HepG2 (cell line): ENCODE data around the gene RFX2. TPM values are rescaled to one million over a fixed set of nuclear protein-coding genes. Genes with fewer than 3 reads are reported as not detected.
A peak's percentile ranks its signal among the peaks of the same experiment; 100 is the strongest.

ENCODE experiments used
- ATM ChIP-seq: fragments of 450-650 bp; IDR thresholded peaks from 2 replicates; pipeline ENCODE4 v1.7.1; 2017; ENCODE audit warnings: mild to moderate bottlenecking, borderline replicate concordance
- HNF4G ChIP-seq, 2 experiments: sonication (generic) in 1 of 2; formaldehyde crosslinking in 1 of 2; IDR thresholded peaks; 2 replicates each; pipeline versions ENCODE4 v1.4.0 to v1.6.1; 2011 to 2020; ENCODE audit warnings: borderline replicate concordance in 2 of 2, low read depth in 2 of 2, mild to moderate bottlenecking in 2 of 2, low read length in 1 of 2, missing genetic modification reagents in 1 of 2, moderate library complexity in 1 of 2
- HOXA9 ChIP-seq: sonication (generic); formaldehyde crosslinking; IDR thresholded peaks from 2 replicates; pipeline ENCODE4 v1.8.1; 2022; ENCODE audit warnings: missing genetic modification reagents, mild to moderate bottlenecking, moderate library complexity, borderline replicate concordance
- ISX ChIP-seq: sonication (generic); formaldehyde crosslinking; conservative IDR thresholded peaks from 2 replicates; pipeline ENCODE4 v1.5.0; 2020; ENCODE audit warnings: missing genetic modification reagents
- KLF13 ChIP-seq: sonication (generic); formaldehyde crosslinking; IDR thresholded peaks from 2 replicates; pipeline ENCODE4 v1.4.0; 2020; ENCODE audit warnings: mild to moderate bottlenecking, missing genetic modification reagents
- MXI1 ChIP-seq: IDR thresholded peaks from 3 replicates; pipeline ENCODE4 v1.6.1; 2012; ENCODE audit warnings: low read depth, low read length, inconsistent platforms, borderline replicate concordance
- MYC ChIP-seq: sonication (generic); formaldehyde crosslinking; IDR thresholded peaks from 2 replicates; pipeline ENCODE4 v1.9.0; 2021; ENCODE audit warnings: missing genetic modification reagents, borderline replicate concordance
- NCOA1 ChIP-seq: sonication (generic); formaldehyde crosslinking; IDR thresholded peaks from 2 replicates; pipeline ENCODE4 v1.9.0; 2021; ENCODE audit warnings: missing genetic modification reagents
- NFKB2 ChIP-seq: sonication (generic); formaldehyde crosslinking; IDR thresholded peaks from 2 replicates; pipeline ENCODE4 v1.4.0; 2020; ENCODE audit warnings: missing genetic modification reagents, borderline replicate concordance
- PRMT3 ChIP-seq: sonication (generic); formaldehyde crosslinking; IDR thresholded peaks from 2 replicates; pipeline ENCODE4 v1.8.1; 2022; ENCODE audit warnings: low read depth, mild to moderate bottlenecking, moderate library complexity, missing genetic modification reagents, borderline replicate concordance
- SAFB2 ChIP-seq: sonication (generic); formaldehyde crosslinking; IDR thresholded peaks from 2 replicates; pipeline ENCODE4 v1.5.1; 2020; ENCODE audit warnings: missing genetic modification reagents, low read depth, mild to moderate bottlenecking, borderline replicate concordance
- SSRP1 ChIP-seq: IDR thresholded peaks from 2 replicates; pipeline ENCODE4 v1.6.1; 2016; ENCODE audit warnings: control low read depth
- YEATS4 ChIP-seq: sonication (generic); formaldehyde crosslinking; IDR thresholded peaks from 2 replicates; pipeline ENCODE4 v1.4.0; 2020; ENCODE audit warnings: missing genetic modification reagents, borderline replicate concordance
- ZEB1 ChIP-seq: IDR thresholded peaks from 2 replicates; pipeline ENCODE4 v1.6.1; 2012; ENCODE audit warnings: mild to moderate bottlenecking, low read depth, inconsistent platforms; ENCODE audit not compliant: insufficient replicate concordance
- ZFP62 ChIP-seq: sonication (generic); formaldehyde crosslinking; IDR thresholded peaks from 2 replicates; pipeline ENCODE4 v1.4.0; 2020; ENCODE audit warnings: missing genetic modification reagents
- ZNF136 ChIP-seq: sonication (generic); formaldehyde crosslinking; IDR thresholded peaks from 2 replicates; pipeline ENCODE4 v1.8.1; 2022; ENCODE audit warnings: low read depth, mild to moderate bottlenecking, moderate library complexity, missing genetic modification reagents
- ZNF296 ChIP-seq: sonication (generic); formaldehyde crosslinking; conservative IDR thresholded peaks from 2 replicates; pipeline ENCODE4 v1.5.0; 2020; ENCODE audit warnings: mild to moderate bottlenecking, missing genetic modification reagents
- ZNF430 ChIP-seq: sonication (generic); formaldehyde crosslinking; IDR thresholded peaks from 2 replicates; pipeline ENCODE4 v1.9.0; 2021; ENCODE audit warnings: mild to moderate bottlenecking, missing genetic modification reagents
- ZNF570 ChIP-seq: sonication (generic); formaldehyde crosslinking; IDR thresholded peaks from 2 replicates; pipeline ENCODE4 v1.4.0; 2020; ENCODE audit warnings: mild to moderate bottlenecking, missing genetic modification reagents, borderline replicate concordance
- polyA plus RNA-seq, 8 experiments: library from polyadenylated mRNA; depleted of rRNA in 3 of 8; stranded (reverse) in 7 of 8; unstranded in 1 of 8; fragments of >200 nt; fragmentation: Illumina TruSeq in 4 of 8; extraction: Trizol in 4 of 8; gene quantifications; 2 replicates each; pipeline versions ENCODE4 v1.2.1 to v1.2.3, GENCODE V29; 2011 to 2016; ENCODE audit warnings: low read depth in 4 of 8, missing spikeins in 1 of 8, mixed read lengths in 1 of 8; ENCODE audit not compliant: insufficient read depth in 1 of 8
- total RNA-seq, 5 experiments: library from RNA; depleted of rRNA; stranded (reverse); fragments of >200 nt; fragmentation: Illumina TruSeq; extraction: Trizol; gene quantifications; 2 replicates each; pipeline ENCODE4 v1.2.3, GENCODE V29; 2016; ENCODE audit warnings: low read depth in 1 of 5
- TF ChIP-seq, protein P1 (sequence below): sonication (generic); formaldehyde crosslinking; IDR thresholded peaks from 2 replicates; pipeline ENCODE4 v1.4.0; 2020; ENCODE audit warnings: mild to moderate bottlenecking, missing genetic modification reagents
- TF ChIP-seq, protein P2 (sequence below): IDR thresholded peaks from 2 replicates; pipeline ENCODE4 v1.6.1; 2012; ENCODE audit warnings: inconsistent platforms
- TF ChIP-seq, protein P3 (sequence below): sonication (generic); formaldehyde crosslinking; IDR thresholded peaks from 2 replicates; pipeline ENCODE4 v1.4.0; 2020; ENCODE audit warnings: mild to moderate bottlenecking, low read depth, missing genetic modification reagents
- TF ChIP-seq, protein P4 (sequence below): sonication (generic); formaldehyde crosslinking; IDR thresholded peaks from 2 replicates; pipeline ENCODE4 v1.5.0; 2020; ENCODE audit warnings: missing genetic modification reagents
- TF ChIP-seq, protein P5 (sequence below): sonication (generic); formaldehyde crosslinking; IDR thresholded peaks from 2 replicates; pipeline ENCODE4 v1.8.0; 2022; ENCODE audit warnings: missing genetic modification reagents, mild to moderate bottlenecking, borderline replicate concordance

The RFX2 gene
- total and polyA plus RNA-seq, 2 of the 13 experiments (the other 11 are each of a cell fraction or from before 2014, with no cell fraction given) = 2.8 to 3.3 TPM

DNA sequence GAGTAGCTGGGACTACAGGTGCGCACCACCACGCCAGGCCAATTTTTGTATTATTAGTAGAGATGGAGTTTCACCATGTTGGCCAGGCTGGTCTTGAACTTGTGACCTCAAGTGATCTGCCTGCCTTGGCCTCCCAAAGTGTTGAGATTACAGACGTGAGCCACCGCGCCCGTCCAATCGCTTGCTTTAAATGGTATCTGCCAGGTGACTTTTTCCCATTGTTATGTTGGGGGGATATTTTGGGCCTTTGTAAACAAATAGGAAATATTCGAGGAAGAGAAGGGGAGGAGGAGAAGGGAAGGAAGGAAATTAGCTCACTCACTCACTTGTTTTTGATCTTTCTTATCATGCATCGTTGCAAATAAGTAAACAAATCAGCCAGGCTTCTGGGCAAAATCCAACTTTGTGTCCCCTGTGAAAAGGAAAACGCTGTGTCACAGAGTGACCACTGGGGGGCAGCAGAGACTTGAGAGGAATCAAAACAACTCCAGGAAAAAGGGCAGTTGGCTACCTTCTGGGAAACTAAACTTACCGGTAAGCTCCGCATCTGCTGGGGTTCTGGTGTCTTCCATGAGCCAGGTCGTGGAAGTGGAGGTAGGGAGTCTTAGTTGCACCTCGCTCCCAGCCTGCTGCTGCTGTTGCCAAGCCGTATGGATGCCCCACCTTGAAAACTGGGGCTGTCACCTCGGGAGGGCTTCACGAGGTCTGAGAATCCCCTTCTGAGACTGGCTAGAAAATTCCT lies 123.1 kb downstream of the RFX2 start (continued):
- TF ChIP-seq, protein P1, sequence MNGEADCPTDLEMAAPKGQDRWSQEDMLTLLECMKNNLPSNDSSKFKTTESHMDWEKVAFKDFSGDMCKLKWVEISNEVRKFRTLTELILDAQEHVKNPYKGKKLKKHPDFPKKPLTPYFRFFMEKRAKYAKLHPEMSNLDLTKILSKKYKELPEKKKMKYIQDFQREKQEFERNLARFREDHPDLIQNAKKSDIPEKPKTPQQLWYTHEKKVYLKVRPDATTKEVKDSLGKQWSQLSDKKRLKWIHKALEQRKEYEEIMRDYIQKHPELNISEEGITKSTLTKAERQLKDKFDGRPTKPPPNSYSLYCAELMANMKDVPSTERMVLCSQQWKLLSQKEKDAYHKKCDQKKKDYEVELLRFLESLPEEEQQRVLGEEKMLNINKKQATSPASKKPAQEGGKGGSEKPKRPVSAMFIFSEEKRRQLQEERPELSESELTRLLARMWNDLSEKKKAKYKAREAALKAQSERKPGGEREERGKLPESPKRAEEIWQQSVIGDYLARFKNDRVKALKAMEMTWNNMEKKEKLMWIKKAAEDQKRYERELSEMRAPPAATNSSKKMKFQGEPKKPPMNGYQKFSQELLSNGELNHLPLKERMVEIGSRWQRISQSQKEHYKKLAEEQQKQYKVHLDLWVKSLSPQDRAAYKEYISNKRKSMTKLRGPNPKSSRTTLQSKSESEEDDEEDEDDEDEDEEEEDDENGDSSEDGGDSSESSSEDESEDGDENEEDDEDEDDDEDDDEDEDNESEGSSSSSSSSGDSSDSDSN (CRISPR knock-in tag) = 0 out of 2 replicates have a peak, but pooled peaks have one; percentile 29
- TF ChIP-seq, protein P2, sequence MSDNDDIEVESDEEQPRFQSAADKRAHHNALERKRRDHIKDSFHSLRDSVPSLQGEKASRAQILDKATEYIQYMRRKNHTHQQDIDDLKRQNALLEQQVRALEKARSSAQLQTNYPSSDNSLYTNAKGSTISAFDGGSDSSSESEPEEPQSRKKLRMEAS = peak; percentile 15; the same call in 1 of the 2 replicates
- TF ChIP-seq ZNF136 (no peak), ZEB1 (no peak), SAFB2 (no peak), YEATS4 (no peak), KLF13 (CRISPR knock-in tag) (no peak), ZFP62 (CRISPR knock-in tag) (no peak), MXI1 (no peak), ATM (no peak), SSRP1 (CRISPR knock-in tag) (no peak), HOXA9 (no peak), NFKB2 (CRISPR knock-in tag) (no peak), ZNF570 (CRISPR knock-in tag) (no peak), ISX (no peak), MYC (CRISPR knock-in tag) (no peak), ZNF430 (CRISPR knock-in tag) (0 out of 2 replicates have a peak, but pooled peaks have one; percentile 18), ZNF296 (CRISPR knock-in tag) (no peak), PRMT3 (CRISPR knock-in tag) (no peak), NCOA1 (CRISPR knock-in tag) (no peak), HNF4G (IDR thresholded peaks at IDR 0.05; ENCODE audit: borderline replicate concordance, low read depth, low read length) (no peak), HNF4G (CRISPR knock-in tag; IDR thresholded peaks at IDR 0.05; ENCODE audit: borderline replicate concordance, low read depth) (no peak)
- TF ChIP-seq, protein P3, sequence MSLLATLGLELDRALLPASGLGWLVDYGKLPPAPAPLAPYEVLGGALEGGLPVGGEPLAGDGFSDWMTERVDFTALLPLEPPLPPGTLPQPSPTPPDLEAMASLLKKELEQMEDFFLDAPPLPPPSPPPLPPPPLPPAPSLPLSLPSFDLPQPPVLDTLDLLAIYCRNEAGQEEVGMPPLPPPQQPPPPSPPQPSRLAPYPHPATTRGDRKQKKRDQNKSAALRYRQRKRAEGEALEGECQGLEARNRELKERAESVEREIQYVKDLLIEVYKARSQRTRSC (CRISPR knock-in tag) = no peak
- TF ChIP-seq, protein P4, sequence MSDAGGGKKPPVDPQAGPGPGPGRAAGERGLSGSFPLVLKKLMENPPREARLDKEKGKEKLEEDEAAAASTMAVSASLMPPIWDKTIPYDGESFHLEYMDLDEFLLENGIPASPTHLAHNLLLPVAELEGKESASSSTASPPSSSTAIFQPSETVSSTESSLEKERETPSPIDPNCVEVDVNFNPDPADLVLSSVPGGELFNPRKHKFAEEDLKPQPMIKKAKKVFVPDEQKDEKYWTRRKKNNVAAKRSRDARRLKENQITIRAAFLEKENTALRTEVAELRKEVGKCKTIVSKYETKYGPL (CRISPR knock-in tag) = no peak
- TF ChIP-seq, protein P5, sequence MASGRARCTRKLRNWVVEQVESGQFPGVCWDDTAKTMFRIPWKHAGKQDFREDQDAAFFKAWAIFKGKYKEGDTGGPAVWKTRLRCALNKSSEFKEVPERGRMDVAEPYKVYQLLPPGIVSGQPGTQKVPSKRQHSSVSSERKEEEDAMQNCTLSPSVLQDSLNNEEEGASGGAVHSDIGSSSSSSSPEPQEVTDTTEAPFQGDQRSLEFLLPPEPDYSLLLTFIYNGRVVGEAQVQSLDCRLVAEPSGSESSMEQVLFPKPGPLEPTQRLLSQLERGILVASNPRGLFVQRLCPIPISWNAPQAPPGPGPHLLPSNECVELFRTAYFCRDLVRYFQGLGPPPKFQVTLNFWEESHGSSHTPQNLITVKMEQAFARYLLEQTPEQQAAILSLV (CRISPR knock-in tag) = no peak
